GM18502 (cell line): Measurements from ENCODE around the gene PGS1.
"Not testable (repeated sequence)": the region's sequence is repeated elsewhere in the genome, so short reads cannot be mapped to it uniquely, and the experiment has no call there.

Source experiments
- ATAC-seq: cut with Tn5 transposase; IDR thresholded peaks from one replicate; pipeline ENCODE4 v1.9.1; 2021; ENCODE audit warnings: mild to moderate bottlenecking; ENCODE audit not compliant: unreplicated experiment, poor library complexity

PGS1 gene, protein sequence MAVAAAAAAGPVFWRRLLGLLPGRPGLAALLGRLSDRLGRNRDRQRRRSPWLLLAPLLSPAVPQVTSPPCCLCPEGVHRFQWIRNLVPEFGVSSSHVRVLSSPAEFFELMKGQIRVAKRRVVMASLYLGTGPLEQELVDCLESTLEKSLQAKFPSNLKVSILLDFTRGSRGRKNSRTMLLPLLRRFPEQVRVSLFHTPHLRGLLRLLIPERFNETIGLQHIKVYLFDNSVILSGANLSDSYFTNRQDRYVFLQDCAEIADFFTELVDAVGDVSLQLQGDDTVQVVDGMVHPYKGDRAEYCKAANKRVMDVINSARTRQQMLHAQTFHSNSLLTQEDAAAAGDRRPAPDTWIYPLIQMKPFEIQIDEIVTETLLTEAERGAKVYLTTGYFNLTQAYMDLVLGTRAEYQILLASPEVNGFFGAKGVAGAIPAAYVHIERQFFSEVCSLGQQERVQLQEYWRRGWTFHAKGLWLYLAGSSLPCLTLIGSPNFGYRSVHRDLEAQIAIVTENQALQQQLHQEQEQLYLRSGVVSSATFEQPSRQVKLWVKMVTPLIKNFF

DNA sequence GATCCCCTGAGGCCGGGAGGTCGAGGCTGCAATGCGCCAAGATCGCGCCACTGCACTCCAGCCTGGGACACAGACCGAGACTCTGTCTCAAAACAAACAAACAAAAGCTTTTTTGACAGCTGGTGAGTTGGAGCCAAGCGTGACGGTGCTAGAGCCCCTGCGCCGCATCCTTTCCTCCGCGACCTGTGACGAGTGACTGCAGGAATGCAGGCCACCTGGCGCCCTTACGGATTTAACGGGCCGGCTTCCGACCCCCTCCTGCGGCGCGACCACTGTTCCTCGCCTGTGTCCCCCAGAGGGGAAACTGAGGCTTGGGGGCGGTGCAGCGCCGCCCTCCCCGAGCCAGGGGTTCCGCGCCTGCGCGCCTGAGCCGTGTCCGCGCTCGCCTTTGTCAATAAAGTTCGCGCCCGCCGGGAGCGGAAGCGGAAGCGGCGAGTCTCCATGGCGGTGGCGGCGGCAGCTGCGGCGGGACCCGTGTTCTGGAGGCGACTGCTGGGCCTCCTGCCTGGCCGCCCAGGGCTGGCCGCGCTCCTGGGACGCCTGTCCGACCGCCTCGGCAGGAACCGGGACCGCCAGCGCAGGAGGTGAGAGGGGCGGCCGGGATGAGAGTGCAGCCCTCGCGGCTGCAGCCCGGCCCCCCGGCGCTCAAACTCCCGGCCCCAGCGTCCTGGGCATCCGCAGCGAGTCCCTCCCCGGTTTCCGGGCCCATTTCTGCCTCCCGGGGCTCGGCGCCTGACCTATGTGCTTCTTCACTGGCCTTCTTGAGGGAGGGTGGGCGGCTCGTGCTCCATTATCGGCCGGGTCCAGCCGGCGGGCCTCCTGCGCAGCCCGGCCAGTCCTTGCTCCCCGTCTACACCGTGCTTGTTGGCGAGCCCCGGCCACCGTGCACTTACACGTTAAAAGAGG is at the start of gene PGS1:
TSS of gene PGS1 (plus strand) at position 425 of the 906 bp plus-strand sequence. CDS start at position 442, 17 bp downstream.
- peak; percentile 64 for ATAC-seq

DNA sequence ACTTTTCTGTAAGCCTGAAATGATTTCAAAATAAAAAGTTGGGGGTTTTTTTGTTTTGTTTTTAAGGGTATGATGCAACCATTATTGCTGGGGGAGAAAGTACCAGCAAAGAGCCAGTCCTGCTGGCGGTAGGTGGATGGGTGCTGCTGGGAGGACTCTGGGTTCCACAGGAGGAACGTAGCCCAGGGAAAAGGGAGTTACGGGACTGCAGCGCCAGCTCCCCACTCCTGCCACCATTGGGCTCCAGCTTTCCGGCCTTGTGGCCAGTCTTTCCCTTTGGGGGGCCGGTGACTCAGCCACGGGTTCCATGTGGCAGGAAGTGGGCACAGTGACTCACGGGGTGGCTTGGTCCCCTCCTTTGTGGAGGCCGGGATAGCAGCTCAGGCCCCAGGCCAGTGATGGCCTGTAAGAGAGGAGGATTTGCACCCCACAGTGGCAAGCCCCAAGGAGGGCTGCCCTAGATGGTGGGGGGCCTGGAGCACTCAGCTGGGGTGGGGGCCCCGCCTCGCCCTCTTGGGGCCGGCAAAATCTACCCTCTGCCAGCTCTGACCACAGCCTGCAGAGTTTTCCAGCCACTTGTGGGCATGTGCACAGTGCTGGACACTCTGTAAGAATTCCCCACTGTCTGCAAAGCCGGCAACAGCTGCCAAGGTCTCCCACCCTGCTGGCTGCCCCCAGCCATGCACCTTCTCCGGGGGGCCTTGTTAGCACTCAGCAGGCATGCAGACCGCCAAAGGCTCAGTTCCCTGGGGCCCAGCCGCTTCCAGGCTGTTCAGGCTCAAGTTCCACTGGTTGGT is 49.0 kb upstream of the PGS1 start:
- ATAC-seq = no peak

DNA sequence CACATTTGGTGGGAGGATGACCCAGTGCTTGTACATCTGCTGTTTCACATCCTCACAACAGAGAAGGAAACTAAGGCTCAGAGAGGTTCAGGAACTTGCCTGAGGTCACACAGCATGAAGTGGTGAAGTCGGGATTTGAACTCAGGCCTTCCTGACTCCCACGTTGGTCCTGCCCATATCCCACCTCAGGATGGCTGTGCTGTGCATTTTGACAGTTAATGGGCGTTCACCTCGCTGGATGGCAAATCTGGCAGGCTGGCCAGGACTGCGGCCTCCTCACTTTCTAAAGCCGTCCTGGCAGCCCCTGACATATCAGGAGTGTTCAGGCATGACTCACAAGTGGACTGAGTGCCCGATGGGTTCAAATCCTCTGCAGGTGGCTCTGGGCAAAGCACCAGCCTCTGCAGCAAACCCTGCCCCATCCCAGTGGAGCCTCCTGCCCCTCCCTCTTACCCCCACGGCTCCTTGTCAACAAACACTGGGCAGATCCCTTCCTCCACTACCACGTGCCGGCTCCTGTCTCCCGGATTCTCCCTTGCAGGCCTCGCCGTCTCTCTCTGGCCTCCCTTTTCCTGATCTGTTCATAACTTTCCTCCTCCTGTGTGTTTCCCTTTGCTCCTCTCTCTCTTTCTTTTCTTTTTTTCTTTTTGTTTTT is 47.8 kb upstream of the PGS1 start:
- no peak for ATAC-seq

DNA sequence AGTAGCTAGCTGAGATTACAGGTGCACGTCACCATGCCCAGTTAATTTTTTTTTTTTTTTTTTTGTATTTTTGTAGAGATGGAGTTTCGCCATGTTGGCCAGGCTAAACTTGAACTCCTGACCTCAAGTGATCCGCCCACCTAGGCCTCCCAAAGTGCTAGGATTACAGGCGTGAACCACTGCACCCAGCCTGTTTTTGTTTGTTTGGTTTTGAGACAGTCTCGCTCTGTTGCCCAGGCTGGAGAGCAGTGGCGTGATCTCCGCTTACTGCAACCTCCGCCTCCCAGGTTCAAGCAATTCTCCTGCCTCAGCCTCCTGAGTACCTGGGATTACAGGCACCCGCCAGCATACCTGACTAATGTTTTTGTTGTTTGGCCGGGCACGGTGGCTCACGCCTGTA is 47.1 kb upstream of the PGS1 start:
- ATAC-seq = not testable (repeated sequence)

DNA sequence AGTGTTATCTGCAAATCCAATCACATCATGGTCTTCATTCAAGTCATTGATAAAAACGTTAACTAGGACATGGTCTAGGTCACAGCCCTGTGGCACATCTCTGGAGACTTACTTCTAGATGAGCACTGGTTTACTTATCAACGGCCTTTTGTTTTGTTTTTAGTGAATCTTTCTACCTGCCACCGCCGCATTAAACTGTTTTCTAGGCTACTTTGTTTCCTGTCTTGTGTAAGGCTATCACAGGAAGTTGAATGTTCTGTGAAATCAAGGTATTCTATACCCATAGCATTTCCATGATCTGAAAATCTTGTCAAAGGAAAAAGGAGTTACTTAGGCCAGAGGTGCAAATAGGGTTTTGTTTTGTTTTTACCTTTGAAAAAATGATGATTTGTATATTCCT is 45.5 kb upstream of the PGS1 start:
- ATAC-seq = no peak

DNA sequence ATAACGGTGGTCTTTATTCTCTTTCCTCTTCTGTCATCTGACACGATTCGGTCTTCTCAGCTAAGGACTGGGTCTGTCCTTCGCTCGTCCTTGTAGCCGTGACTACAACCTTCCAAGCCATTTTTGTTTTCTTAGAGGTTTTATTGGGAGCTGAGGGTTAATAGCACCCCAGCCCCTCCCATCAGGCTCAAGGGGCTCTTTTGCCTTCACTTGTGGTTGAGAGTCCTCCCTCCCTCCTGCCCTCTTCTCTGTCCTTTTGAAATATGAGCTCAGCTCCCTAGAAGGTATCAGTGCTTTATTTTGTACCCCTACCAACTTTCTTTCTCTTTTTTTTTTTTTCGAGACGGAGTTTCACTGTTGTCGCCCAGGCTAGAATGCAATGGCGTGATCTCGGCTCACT is 43.2 kb upstream of the PGS1 start:
- ATAC-seq = no peak

DNA sequence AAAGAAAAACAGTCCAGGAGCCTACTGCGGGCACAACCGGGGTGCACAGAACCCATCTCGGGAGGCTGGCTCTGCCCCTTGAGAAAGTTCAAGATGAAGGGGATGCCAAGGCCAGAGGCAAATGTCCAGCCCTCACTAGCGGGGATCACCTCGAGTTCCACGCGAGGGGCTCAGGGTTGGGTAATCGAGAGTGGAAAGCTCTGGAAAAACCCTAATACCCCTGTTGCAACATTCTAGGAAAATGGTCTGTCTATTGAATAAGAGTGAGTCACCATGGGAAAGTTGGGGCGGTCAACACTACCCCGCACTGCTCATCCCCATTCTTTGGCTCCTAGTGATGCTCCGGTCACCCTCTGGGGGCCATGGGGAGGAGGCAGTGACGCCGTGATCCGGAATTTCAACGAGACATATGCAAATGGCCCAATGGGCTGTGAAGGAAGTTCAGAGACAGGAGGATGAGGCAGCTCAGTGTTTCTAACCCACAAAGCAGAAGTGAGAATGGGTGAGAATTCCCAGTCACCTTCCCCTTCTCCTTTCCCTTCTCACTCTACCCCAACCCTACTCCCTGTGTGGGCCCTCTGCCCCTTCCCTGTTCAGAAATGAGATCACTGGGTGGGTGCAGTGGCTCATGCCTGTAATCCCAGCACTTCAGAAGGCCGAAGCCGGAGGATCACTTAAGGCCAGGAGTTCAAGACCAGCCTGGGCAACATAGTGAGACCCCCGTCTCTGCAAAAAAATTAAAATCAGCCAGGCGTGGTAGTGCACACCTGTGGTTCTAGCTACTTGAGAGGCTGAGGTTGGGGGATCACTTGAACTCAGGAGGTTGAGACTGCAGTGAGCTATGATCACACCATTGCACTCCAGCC is 41.0 kb upstream of the PGS1 start:
- ATAC-seq = peak; percentile 63

DNA sequence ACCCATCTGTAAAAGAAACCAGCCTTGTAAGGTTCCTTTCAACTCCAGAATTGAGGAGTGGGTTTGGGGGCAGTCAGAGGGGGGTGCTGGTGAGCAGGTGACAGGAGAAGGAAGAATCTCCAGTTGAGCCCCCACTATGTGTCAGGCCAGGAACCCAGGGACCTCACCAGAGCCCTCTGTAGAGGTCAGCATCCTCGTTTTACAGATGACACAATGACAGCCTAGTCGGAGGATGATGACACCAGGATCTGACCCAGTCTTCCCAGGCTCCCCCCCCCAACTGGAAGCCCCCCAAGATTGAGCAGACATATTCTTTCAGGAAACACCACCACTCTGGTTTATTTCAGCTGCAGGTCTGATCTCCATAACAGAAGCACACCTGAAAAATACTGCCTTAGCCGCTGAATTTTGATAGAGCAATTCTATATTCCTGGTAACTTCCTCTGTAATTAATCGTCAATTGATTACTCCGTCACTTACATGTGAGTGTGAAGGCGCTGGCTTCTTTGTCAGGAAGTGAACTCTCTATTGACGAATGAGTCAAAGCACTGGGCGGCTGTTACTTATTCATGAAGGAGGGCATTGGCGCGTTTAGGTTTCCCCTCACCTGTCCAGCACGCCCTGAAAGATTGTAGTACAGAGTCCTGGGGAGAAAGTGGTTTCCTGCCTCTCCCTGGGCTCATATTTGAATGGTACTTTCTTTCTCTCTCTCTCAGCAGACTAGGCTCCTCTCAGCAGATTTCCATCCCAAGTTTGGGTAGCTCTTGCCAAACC is 39.8 kb upstream of the PGS1 start:
- ATAC-seq = no peak

DNA sequence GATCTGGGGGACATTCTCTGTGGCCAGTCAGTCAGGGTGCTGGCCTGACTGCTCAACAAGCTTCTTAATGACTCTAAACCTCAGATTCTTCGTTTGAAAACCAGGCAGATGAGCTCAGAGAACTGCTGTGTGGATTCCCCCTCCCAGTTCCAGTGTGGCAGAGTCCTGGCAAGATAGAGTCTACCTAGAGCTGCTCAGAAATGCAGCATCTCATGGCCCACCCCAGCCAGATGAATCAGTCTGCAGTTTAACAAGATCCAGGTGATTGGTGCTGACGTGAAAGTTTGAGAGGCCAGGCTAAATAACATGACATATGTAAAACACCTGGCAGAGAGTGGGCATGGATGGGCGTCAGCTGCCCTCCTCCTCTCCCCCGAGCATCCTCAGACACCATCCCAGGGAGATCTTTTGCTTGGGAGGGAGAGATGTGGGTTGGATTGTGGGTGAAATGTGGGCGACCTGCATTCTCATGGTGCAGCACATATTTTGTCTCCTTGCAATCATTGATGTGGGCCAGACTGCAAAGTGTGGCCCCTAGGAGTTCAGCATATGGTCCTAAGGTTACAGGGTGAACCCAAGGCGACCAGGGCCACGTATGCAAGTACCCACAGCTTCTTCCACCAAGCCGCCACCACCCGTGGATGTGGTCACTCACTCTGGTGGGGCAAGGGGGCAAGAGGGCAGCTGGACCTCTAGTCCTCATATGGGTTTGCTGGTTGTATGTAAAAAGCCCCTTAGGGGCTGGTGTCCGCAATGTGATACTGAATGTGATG is 38.1 kb upstream of the PGS1 start:
- ATAC-seq = no peak

DNA sequence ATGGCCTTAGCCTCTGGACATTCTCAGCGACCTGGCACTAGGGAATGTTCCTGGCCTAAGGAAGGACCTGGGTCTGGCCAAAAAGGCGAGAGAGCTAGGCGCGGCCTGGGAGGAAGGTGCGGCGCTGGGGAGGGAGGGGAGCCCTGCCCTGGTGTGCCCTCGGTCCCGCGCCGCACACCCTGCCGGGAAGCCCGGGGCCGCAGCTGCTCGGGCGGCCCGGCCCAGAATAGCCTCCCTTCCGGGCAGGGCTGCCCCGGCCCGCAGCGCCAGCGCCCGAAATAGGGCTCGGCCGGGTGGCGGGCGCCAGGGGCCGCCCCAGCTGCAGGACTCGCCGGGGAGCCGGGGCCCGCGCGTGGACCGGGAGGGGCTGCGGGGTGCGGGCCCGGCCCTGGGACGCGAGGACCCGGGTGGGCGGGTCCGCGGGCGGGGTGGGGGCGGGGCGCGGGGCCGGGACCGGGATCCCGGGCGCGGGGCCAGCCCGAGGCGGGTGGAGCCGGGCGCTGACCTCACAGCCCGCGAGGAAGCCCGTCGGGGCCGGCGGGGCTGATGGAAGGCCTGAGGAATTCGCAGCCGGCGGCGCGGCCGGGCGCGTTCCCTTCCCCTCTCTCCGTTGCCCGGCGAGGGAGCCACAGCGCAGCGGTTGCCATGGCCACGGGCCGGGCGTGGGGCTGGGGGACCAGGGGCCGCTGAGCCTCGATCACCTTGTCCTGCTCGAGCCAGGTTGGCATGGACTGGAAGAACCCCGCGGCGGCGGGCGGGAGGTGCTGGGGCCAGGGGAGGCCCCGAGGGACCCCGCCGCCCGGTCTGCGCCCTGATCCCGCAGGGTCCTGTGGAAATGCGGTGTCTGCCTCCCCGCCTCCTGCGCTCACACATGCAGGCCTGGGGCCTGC is 36.6 kb upstream of the PGS1 start:
- ATAC-seq = no peak

DNA sequence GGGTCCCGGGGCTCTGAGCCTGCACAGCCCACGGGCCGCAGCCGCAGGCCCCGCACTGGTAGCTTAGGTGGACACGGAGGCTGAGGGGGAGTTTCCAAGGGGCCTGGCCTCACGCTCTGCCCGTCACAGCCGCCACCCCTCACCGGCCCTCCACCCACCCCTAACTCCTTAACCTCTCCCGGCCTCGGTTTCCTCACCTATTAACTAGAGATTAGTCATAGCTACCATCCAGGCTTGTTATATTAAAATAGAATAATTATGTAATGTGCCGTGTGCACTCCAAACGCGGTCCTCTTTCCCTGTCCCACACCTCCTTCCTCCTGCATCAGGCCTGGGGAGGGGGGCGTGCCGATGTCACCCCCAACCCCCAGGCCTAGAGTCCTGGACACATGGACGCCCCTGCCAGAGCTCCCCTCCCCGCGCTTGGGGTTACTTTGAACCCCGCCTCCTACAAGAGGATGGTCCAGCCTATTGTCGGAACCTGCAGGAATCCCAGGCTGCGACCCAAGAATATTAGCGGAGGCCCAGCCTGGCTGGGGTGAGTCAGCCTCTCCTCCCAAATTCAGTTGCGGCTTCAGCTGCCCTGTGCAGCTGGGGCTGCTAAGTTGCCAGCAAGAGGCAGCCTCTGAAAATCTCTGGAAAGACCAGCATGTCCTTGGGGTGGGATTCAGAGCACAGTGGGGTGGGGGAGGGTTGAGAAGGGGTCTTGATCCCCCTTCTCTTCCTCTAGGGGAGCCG is 35.8 kb upstream of the PGS1 start:
- no peak for ATAC-seq

DNA sequence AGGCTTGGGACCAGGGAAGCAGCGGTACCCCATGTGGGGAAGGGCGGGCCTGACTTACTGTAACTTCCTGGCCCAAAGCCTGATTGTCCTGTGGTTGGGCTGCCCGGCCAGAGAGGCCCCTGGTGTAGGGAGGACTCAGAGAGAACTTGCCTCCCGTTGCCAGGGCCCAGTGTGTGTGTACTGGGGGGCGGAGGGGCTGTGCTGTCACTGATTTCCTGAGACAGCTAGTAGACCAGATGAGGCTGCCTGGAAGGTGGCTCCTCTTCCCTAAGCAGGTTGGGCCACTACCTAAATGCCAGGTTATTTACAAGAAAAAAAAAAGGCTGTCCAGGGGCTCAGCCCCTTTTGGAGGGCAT is 35.3 kb upstream of the PGS1 start:
- no peak for ATAC-seq

DNA sequence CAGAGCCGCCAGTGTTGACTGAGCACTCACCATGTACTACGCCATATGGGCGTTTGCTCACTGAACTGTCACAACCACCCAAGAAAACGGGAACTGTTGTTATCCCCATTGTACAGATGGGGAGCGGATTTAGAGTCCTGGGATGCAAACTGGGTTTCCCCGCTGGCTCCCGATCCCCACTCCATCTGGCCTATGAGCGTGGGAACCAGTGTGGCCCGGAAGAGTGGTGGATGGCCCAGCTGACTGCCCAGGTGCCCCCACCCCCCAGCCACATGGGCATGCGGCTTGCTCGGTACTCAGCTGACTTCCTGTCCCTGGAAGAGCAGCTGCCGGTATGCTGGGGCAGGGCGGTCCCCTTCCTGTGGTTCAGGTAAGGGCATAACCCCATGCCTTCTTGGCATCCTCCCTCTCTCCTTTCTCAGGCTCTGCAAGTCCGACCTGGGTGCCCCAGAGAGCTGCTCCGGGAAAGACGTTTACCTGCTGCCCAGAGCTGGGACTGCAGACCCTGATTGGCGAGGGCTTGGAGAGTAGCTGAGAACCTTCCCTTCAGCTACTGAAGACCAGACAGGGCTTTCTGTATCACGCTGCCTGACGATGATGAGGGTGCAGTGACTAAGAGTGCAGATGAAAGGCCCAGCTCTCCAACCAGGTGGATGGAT is 34.8 kb upstream of the PGS1 start:
- no peak for ATAC-seq

DNA sequence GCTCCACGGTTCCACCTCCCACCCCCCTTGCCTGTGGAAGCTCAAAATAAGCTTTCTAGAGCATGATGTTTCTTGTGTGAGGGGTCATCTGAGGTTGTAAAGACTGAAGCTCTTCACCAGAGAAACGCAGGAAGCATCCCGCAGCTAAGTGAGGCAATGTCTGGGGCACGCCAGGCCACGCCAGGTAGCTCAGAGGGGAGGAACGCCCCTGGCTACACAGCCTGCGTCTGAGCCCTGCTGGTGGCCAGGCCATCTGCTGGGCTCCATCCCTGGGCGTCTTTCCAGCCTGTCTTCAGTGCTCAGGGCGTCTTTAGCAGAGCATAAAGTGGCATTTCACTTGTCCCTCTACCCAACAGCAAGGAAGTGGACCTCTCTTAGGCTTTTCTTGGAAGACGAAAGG is 33.8 kb upstream of the PGS1 start:
- ATAC-seq = no peak

DNA sequence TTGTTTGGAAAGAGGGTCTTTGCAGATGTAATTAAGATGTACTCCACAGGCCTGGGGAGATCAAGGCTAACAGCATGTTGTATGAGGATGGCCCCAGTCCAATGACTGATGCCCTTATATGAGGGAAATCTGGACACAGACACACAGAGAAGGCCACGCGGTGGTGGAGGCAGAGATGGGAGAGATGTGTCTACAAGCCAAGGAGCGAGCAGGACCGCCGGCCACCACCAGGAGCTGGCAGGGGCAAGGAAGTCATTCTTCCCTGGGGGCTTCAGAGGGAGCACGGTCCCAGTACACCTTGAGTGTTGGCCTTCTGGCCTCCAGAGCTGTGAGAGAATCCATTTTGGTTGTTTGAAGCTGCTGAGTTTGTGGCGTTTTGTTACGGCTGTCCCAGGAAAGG is 33.3 kb upstream of the PGS1 start:
- ATAC-seq = no peak
